Testis (tissue), 3 donors: Measurements from ENCODE around the gene ODAD2. TPM values are rescaled to one million over a fixed set of nuclear protein-coding genes. Genes with fewer than 3 reads are reported as not detected.

Experiments
- DNase-seq: peaks from one replicate; pipeline ENCODE4 v3.0.0-alpha.2; 2019
- H3K27ac ChIP-seq, 2 donors: fragments of 200-600 bp; sonication (generic); one replicate each; pipeline ENCODE4 v1.5.1; 2019
- H3K27me3 ChIP-seq: fragments of 200-600 bp; sonication (generic); one replicate; pipeline ENCODE4 v1.5.1; 2019
- H3K36me3 ChIP-seq: fragments of 200-600 bp; sonication (generic); one replicate; pipeline ENCODE4 v1.5.1; 2017; ENCODE audit warnings: low read depth; ENCODE audit errors: missing control alignments
- H3K4me1 ChIP-seq: fragments of 200-600 bp; sonication (generic); one replicate; pipeline ENCODE4 v1.5.1; 2019
- H3K4me3 ChIP-seq, 2 donors: fragments of 200-600 bp; sonication (generic); one replicate each; pipeline ENCODE4 v1.5.1; 2017 to 2019
- H3K9me3 ChIP-seq: fragments of 200-600 bp; sonication (generic); one replicate; pipeline ENCODE4 v1.5.1; 2017
- POLR2A ChIP-seq: fragments of 450-650 bp; IDR thresholded peaks from one replicate; pipeline ENCODE4 v1.6.1; 2017; ENCODE audit warnings: antibody characterized with exemption, mild to moderate bottlenecking, moderate library complexity
- WGBS, 2 donors: methylation state at CpG; one replicate each; pipeline ENCODE4 v1.1.5; 2018; 5-methylcytosine and 5-hydroxymethylcytosine counted together
- intact Hi-C: fragments of 100-400 bp; cut with DNase I; formaldehyde crosslinking; loops from one replicate; pipeline ENCODE4 v1.15.1; 2023; ENCODE audit warnings: low total_unique reads
- polyA plus RNA-seq: library from polyadenylated mRNA; stranded (reverse); fragments of 350-450 nt; fragmentation: Illumina TruSeq; extraction: RNeasy Lipid Tissue Mini Kit (QIAGEN cat#74804); gene quantifications from one replicate; pipeline ENCODE4 v1.2.3, GENCODE V29; 2014; ENCODE audit warnings: low read depth, low replicate concordance; ENCODE audit not compliant: insufficient read depth
- total RNA-seq, 2 donors: library from RNA; depleted of rRNA; stranded (reverse); fragments of >200 nt; gene quantifications; one replicate each; pipeline ENCODE4 v1.2.3, GENCODE V29; 2016
- TF ChIP-seq, protein P1 (sequence below), 3 experiments: fragments of 450-650 bp in 2 of 3; fragments of 200-600 bp in 1 of 3; sonication (generic) in 1 of 3; IDR thresholded peaks; one replicate each; pipeline ENCODE4 v1.5.1; 2016 to 2019; ENCODE audit warnings: antibody characterized with exemption in 3 of 3, mild to moderate bottlenecking in 2 of 3, moderate library complexity in 1 of 3

The ODAD2 gene
- total and polyA plus RNA-seq, 3 donors from 2014 or later, result 28.5 to 75.7 (median 38.7) TPM

DNA sequence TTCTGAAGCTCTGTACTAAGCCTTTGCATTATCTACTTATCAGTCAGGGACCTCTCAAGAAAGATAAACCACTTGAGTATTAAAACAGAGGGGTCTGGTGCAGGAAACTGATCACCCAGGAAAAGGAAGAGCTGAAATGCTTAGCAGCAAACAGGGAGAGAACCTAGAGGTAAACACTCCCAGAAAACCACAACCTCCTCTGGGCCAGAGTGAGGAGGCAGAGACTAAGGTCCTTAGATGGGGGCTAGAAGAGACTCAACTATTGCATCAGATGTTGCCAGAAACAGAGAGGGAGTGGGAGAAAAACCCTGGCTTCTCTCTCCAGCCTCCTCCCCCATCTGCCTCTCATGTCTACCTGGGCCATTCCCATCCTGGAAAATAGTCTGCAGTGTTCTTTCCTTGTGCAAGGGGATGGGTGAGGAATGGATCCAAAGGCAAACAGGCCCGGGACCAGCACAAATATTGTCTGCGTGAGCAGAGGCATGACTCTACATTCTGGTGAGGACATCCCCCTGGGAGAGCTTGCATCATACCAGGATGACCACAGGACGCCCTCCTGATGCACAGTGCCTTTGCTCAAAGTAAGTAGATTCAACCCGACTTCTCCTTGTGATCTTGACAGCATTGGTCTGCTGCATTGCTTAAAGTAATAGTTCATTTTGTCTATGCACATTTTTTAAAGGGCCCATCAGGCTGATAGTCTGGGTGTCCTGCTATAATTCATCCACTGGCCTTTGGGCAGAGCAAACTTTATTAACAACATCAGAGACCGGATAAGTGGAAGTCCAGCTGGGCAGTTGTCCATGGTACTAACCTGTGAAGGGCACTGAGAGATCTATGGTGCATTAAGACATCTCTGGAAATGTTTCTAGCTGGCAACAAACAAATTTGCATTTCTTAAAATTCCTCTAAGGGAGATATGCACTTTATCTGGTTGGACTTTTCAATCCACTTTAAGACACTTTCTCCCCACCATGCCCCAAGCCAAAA is 22.4 kb upstream of the ODAD2 start:
- Histone ChIP-seq H3K27me3 (no peaks in the 10 kb centered on the region), H3K27ac (no peak overlapping the region)

DNA sequence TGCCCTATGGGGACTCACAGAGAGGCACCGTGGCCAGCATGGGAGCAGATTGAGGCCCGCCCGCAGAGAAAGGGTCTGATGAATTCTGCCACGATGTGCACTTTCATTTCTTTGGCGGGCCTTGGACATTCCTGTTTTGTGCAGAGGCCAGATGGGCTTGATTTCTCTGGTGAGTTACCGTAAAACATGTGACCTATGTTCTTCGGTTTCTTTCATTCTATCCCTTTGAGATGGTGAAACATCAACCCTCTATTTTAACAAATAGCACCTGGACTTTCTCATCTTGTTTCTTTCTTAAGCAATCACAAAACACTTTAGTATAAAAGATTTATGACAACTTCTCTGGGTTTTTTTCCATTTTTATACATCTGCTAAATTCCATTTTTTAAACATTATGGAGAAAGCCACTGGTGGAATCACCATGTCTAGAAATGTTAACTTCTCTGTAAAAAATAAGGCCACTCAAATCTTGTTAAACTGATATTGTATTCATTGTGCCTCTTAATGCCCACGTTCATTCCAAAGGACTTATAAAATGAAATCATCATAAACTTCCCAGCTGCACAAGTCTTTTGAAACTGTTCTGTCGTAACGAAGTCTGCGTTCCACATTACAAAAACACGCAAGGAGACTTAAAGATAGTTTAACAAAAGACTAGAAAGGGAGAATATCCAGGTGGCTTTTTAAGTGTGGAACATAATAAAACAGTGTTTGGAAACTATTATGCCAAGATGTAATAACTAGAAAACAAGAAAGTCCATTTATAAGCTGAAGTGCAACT is 21.4 kb upstream of the ODAD2 start:
- no peak overlapping the region for H3K4me3 ChIP-seq
- 82 to 83% methylated on average over 12 of the region's 12 CpGs for WGBS, 2 donors
- intact Hi-C loops, result no loop called here
- DNase-seq, result no peak
- no peaks in the 10 kb centered on the region for H3K36me3 ChIP-seq
- no peak for TF ChIP-seq POLR2A
- TF ChIP-seq, protein P1, sequence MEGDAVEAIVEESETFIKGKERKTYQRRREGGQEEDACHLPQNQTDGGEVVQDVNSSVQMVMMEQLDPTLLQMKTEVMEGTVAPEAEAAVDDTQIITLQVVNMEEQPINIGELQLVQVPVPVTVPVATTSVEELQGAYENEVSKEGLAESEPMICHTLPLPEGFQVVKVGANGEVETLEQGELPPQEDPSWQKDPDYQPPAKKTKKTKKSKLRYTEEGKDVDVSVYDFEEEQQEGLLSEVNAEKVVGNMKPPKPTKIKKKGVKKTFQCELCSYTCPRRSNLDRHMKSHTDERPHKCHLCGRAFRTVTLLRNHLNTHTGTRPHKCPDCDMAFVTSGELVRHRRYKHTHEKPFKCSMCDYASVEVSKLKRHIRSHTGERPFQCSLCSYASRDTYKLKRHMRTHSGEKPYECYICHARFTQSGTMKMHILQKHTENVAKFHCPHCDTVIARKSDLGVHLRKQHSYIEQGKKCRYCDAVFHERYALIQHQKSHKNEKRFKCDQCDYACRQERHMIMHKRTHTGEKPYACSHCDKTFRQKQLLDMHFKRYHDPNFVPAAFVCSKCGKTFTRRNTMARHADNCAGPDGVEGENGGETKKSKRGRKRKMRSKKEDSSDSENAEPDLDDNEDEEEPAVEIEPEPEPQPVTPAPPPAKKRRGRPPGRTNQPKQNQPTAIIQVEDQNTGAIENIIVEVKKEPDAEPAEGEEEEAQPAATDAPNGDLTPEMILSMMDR (IDR thresholded peaks at IDR 0.05), result no peak
- H3K27ac ChIP-seq, result no peak overlapping the region
- no peaks in the 10 kb centered on the region for H3K4me1 ChIP-seq
- no peaks in the 10 kb centered on the region for H3K27me3 ChIP-seq
- no peaks in the 10 kb centered on the region for H3K9me3 ChIP-seq

More for the DNA sequence above, 22.4 kb upstream of the ODAD2 start:
- no peak for DNase-seq
- WGBS, 2 donors, result 79 to 87% methylated on average over 5 of the region's 5 CpGs
- no peaks in the 10 kb centered on the region for H3K36me3 ChIP-seq
- TF ChIP-seq POLR2A, result no peak
- TF ChIP-seq, protein P1 (IDR thresholded peaks at IDR 0.05), result no peak
- H3K9me3 ChIP-seq, result no peaks in the 10 kb centered on the region
- H3K4me1 ChIP-seq, result no peaks in the 10 kb centered on the region
- intact Hi-C loops, result no loop called here
- H3K4me3 ChIP-seq, result no peak overlapping the region

DNA sequence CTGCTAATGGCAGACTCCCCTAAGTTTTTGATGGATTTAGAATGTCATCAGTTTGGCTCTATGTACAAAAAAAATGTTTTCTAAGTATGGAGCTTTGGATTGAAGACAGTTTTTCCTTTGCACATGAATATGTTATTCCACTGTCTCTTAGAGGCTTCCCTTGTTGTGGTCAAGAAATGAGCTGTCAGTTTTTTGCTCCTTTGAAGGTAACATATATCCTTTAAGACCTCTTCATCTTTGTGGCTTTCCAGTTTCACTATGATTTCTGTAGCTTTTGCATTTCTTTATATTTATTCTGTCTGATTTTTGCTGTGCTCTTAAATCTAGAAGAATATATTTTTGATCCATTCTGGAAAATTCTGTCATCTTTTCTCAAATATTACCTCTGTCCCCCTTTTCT is 15.8 kb upstream of the ODAD2 start:
- no peak for DNase-seq
- Histone ChIP-seq H3K27ac (no peak overlapping the region), H3K27me3 (no peaks in the 10 kb centered on the region), H3K4me1 (no peaks in the 10 kb centered on the region), H3K36me3 (no peaks in the 10 kb centered on the region), H3K4me3 (no peak overlapping the region), H3K9me3 (no peaks in the 10 kb centered on the region)
- intact Hi-C loops, result no loop called here
- TF ChIP-seq, protein P1 (IDR thresholded peaks at IDR 0.05), result no peak
- TF ChIP-seq POLR2A, result no peak

DNA sequence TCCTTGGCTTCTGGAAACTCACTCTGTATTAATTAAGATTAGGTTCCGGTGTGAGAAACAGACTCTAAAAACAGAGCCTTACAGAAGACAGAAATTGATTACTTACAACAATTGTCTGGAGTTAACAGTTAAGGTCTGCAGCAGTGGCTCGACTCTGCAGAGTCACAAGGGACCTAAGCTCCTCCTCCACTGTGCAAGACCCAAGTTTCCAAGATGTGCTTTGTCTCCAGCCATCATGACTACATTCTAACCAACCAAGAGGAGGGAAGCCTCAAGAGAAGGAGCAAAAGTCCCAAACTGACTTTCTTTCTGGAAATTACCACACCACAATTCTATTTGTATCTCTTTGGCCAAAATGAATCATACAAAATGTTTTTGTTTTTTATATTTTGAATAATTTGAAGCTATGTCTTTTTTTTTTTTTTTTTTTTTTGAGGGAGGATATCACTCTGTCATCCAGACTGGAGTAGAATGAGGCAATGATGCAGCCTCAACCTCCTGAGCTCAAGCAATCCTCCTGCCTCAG is 14.2 kb upstream of the ODAD2 start:
- whole genome bisulfite sequencing, 2 donors, result 48 to 51% methylated on average over 2 of the region's 2 CpGs
- no peak for DNase-seq
- no peaks in the 10 kb centered on the region for H3K36me3 ChIP-seq
- H3K4me1 ChIP-seq, result no peaks in the 10 kb centered on the region
- intact Hi-C loops, result no loop called here
- TF ChIP-seq, protein P1 (IDR thresholded peaks at IDR 0.05), result no peak
- no peak for TF ChIP-seq POLR2A
- no peaks in the 10 kb centered on the region for H3K9me3 ChIP-seq
- H3K27me3 ChIP-seq, result no peaks in the 10 kb centered on the region
- H3K27ac ChIP-seq, result no peak overlapping the region
- H3K4me3 ChIP-seq, result no peak overlapping the region
